Progenitor cell of endocrine pancreas (in vitro differentiated cells): ENCODE results near the gene OCRL. TPM values are rescaled to one million over a fixed set of nuclear protein-coding genes. Genes with fewer than 3 reads are reported as not detected.
"Not testable (repeated sequence)": the region's sequence is repeated elsewhere in the genome, so short reads cannot be mapped to it uniquely, and the experiment has no call there.

Experiments
- DNase-seq: peaks from one replicate; pipeline ENCODE4 v3.0.0; 2021; ENCODE audit warnings: low spot score; ENCODE audit not compliant: unreplicated experiment
- H3K27ac Mint-ChIP-seq: 2 replicates; pipeline ENCODE4 v1.8.0; 2021; ENCODE audit warnings: mild to moderate bottlenecking, moderate library complexity, mixed read lengths
- H3K27me3 Mint-ChIP-seq: 2 replicates; pipeline ENCODE4 v1.8.0; 2021; ENCODE audit warnings: mixed read lengths
- H3K36me3 Mint-ChIP-seq: 2 replicates; pipeline ENCODE4 v1.8.0; 2022; ENCODE audit warnings: mixed read lengths; ENCODE audit not compliant: insufficient read depth
- H3K4me1 Mint-ChIP-seq: 2 replicates; pipeline ENCODE4 v1.8.0; 2021; ENCODE audit warnings: low read depth, mixed read lengths
- H3K4me3 Mint-ChIP-seq: 2 replicates; pipeline ENCODE4 v1.8.0; 2021; ENCODE audit warnings: low read depth, mild to moderate bottlenecking, moderate library complexity, mixed read lengths
- H3K9me3 Mint-ChIP-seq: 2 replicates; pipeline ENCODE4 v1.8.0; 2021; ENCODE audit warnings: low read depth, mixed read lengths
- CTCF ChIP-seq: fragments of 200-600 bp; sonication (generic); IDR thresholded peaks from one replicate; pipeline ENCODE4 v1.5.0; 2021; ENCODE audit warnings: antibody characterized with exemption, mild to moderate bottlenecking; ENCODE audit not compliant: unreplicated experiment
- total RNA-seq: library from RNA; stranded (reverse); gene quantifications from 2 replicates; pipeline ENCODE4 v1.2.1, GENCODE V29; 2021

The OCRL gene
- total RNA-seq, 1 donor from 2014 or later = 57.2 TPM

GRCh38 chrX:129572422-129572821 lies 32.4 kb downstream of the OCRL start:
- H3K4me3 Mint-ChIP-seq = no peak overlapping the region
- no peak for DNase-seq
- H3K27me3 Mint-ChIP-seq = no peaks in the 10 kb centered on the region
- no peaks in the 10 kb centered on the region for H3K9me3 Mint-ChIP-seq
- no peaks in the 10 kb centered on the region for H3K4me1 Mint-ChIP-seq
- H3K36me3 Mint-ChIP-seq = peaks cover 32% of the 10 kb centered on the region
- TF ChIP-seq CTCF = no peak
- no peak overlapping the region for H3K27ac Mint-ChIP-seq

- peaks cover 32% of the 10 kb centered on the region for H3K36me3 Mint-ChIP-seq
- not testable (repeated sequence) for DNase-seq, H3K27ac Mint-ChIP-seq, H3K9me3 Mint-ChIP-seq, H3K27me3 Mint-ChIP-seq, H3K4me3 Mint-ChIP-seq, H3K4me1 Mint-ChIP-seq
Observed at GRCh38 chrX:129573652-129574051, 33.6 kb downstream of the OCRL start.

GRCh38 chrX:129574214-129574613 lies 34.2 kb downstream of the OCRL start:
- no peak for DNase-seq
- H3K27me3 Mint-ChIP-seq = no peaks in the 10 kb centered on the region
- H3K4me3 Mint-ChIP-seq = no peak overlapping the region
- no peaks in the 10 kb centered on the region for H3K4me1 Mint-ChIP-seq
- TF ChIP-seq CTCF = no peak
- no peak overlapping the region for H3K27ac Mint-ChIP-seq
- no peaks in the 10 kb centered on the region for H3K9me3 Mint-ChIP-seq
- H3K36me3 Mint-ChIP-seq = peaks cover 32% of the 10 kb centered on the region

- no peak for TF ChIP-seq CTCF
- Mint-ChIP-seq H3K27ac (no peak overlapping the region), H3K4me1 (no peaks in the 10 kb centered on the region), H3K27me3 (no peaks in the 10 kb centered on the region), H3K36me3 (peaks cover 30% of the 10 kb centered on the region), H3K9me3 (no peaks in the 10 kb centered on the region), H3K4me3 (no peak overlapping the region)
- DNase-seq = no peak
Observed at GRCh38 chrX:129576539-129576938, 36.5 kb downstream of the OCRL start.

GRCh38 chrX:129577473-129577872 lies 37.4 kb downstream of the OCRL start:
- no peak for TF ChIP-seq CTCF
- H3K9me3 Mint-ChIP-seq = no peaks in the 10 kb centered on the region
- no peak overlapping the region for H3K4me3 Mint-ChIP-seq
- no peak overlapping the region for H3K27ac Mint-ChIP-seq
- DNase-seq = no peak
- peaks cover 28% of the 10 kb centered on the region for H3K36me3 Mint-ChIP-seq
- H3K4me1 Mint-ChIP-seq = no peaks in the 10 kb centered on the region
- H3K27me3 Mint-ChIP-seq = no peaks in the 10 kb centered on the region

GRCh38 chrX:129577877-129578276 lies 37.8 kb downstream of the OCRL start:
- TF ChIP-seq CTCF = no peak
- H3K9me3 Mint-ChIP-seq = no peaks in the 10 kb centered on the region
- H3K27me3 Mint-ChIP-seq = no peaks in the 10 kb centered on the region
- no peaks in the 10 kb centered on the region for H3K4me1 Mint-ChIP-seq
- H3K4me3 Mint-ChIP-seq = no peak overlapping the region
- DNase-seq = no peak
- peaks cover 29% of the 10 kb centered on the region for H3K36me3 Mint-ChIP-seq
- peak overlapping the region; percentile 31 for H3K27ac Mint-ChIP-seq
